Retinal pigment epithelial cell (primary cell): Measurements from ENCODE around the gene AP3S2.
"Not testable (repeated sequence)": the region's sequence is repeated elsewhere in the genome, so short reads cannot be mapped to it uniquely, and the experiment has no call there.

Experiments used
- DNase-seq: peaks from one replicate; pipeline ENCODE4 v3.0.0-alpha.2; 2010; ENCODE audit warnings: low read depth
- H3K4me3 ChIP-seq: 2 replicates; pipeline ENCODE4 v1.5.1; 2011; ENCODE audit warnings: mild to moderate bottlenecking, low read length, control low read depth, moderate library complexity
- TF ChIP-seq, protein P1 (sequence below): conservative IDR thresholded peaks from 2 replicates; pipeline ENCODE4 v1.5.1; 2011; ENCODE audit warnings: low read depth, low read length, control low read depth, inconsistent platforms

The AP3S2 gene

GRCh38 chr15:89839167-89839810 lies 54.5 kb downstream of the AP3S2 start:
- TF ChIP-seq, protein P1, sequence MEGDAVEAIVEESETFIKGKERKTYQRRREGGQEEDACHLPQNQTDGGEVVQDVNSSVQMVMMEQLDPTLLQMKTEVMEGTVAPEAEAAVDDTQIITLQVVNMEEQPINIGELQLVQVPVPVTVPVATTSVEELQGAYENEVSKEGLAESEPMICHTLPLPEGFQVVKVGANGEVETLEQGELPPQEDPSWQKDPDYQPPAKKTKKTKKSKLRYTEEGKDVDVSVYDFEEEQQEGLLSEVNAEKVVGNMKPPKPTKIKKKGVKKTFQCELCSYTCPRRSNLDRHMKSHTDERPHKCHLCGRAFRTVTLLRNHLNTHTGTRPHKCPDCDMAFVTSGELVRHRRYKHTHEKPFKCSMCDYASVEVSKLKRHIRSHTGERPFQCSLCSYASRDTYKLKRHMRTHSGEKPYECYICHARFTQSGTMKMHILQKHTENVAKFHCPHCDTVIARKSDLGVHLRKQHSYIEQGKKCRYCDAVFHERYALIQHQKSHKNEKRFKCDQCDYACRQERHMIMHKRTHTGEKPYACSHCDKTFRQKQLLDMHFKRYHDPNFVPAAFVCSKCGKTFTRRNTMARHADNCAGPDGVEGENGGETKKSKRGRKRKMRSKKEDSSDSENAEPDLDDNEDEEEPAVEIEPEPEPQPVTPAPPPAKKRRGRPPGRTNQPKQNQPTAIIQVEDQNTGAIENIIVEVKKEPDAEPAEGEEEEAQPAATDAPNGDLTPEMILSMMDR = no peak
- DNase-seq = no peak
- no peak overlapping the region for H3K4me3 ChIP-seq

- no peak overlapping the region for H3K4me3 ChIP-seq
- TF ChIP-seq, protein P1 = no peak
- DNase-seq = no peak
Observed at GRCh38 chr15:89837830-89838178, 56.0 kb downstream of the AP3S2 start.

- DNase-seq = no peak
- TF ChIP-seq, protein P1 = no peak
- H3K4me3 ChIP-seq = no peak overlapping the region
Observed at GRCh38 chr15:89837134-89837829, 56.5 kb downstream of the AP3S2 start.

DNA sequence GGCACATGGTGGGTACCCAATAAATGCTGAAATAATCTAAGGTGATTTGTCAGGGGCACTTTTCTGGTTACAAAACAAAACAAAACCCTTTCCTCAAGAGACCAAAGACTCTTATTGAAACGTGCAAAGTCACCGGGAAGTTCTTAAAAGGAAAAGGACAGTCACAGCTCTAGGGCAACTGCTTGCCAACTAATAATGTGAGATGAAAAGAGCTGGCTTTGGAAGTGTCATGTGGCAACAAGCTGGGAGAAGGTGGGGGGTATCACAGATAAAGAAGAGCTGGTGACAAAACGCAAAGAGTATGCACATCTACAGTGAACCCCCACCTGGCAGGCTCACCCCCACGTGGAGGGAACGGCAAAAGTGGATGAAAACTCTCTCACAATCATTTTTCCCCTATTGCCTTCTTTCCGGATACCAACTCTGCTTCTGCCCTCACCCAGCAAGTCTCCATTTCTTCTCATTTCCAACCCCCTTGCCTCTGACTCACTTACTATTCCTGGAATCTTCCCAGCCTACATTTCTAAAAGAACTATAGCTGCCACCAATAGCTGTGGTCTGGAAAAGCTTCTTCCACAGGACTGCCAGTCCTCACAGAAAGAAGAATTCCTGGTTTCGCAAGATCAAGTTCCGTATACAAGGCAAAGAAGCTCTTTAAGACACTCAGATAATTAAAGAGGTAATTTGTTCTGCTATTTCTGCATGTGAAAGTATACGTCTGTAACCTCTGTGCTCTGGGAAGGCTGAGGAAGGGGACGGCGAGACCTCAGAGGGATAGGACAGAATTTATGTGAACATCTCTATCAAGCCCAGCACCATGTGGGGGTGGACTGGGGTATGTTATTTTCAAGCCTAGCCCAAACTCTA lies 57.3 kb downstream of the AP3S2 start:
- peak; percentile 63 for DNase-seq
- H3K4me3 ChIP-seq = no peak overlapping the region
- TF ChIP-seq, protein P1 = no peak

DNA sequence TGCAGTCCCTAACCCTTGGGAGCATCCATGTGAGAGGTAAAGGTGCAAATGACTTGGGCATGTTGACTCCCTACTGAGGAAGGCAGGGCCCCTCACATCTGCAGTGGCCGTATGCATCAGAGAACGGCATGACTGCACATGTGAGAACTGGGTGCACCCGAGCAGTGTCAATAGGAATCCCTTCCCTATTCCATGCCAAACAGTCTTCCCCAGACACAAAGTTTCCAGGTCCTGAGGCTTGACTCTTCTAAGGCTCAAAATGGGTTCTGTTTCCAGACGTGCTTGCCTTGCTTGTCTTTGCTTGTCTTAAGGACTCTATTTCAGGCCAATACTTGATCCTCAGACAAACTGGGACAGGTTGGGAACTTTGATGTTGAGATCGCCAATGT lies 58.6 kb downstream of the AP3S2 start:
- no peak overlapping the region for H3K4me3 ChIP-seq
- TF ChIP-seq, protein P1 = no peak
- no peak for DNase-seq

- not testable (repeated sequence) for DNase-seq, H3K4me3 ChIP-seq
Observed at GRCh38 chr15:89834465-89835175, 59.2 kb downstream of the AP3S2 start.

DNA sequence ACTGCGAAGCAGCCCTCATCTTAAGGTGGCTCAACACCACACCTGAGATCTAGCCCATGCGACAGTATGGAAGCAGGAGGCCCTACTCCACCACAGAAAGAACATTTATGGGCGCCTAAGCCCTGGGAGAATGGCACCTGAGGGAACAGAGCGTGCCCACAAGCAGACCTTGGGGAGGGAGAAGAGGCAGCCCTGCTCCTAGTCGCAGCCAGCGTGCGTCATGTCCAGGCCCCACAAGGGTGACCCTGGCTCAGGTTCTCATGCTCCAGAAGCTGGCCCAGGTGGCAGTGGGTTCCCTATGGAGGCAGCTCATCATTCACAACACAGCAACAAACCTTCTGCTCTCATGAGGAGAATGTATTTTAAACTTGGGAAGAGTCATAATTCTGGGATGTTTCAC lies 59.8 kb downstream of the AP3S2 start:
- DNase-seq = no peak
- TF ChIP-seq, protein P1 = no peak
- no peak overlapping the region for H3K4me3 ChIP-seq
